GM21360 (cell line): ENCODE results near the gene DHRS1.
A peak's percentile ranks its signal among the peaks of the same experiment; 100 is the strongest.

ENCODE experiments used
- ATAC-seq: cut with Tn5 transposase; IDR thresholded peaks from one replicate; pipeline ENCODE4 v1.9.1; 2021; ENCODE audit warnings: mild to moderate bottlenecking, moderate library complexity; ENCODE audit not compliant: unreplicated experiment

The DHRS1 gene

DNA sequence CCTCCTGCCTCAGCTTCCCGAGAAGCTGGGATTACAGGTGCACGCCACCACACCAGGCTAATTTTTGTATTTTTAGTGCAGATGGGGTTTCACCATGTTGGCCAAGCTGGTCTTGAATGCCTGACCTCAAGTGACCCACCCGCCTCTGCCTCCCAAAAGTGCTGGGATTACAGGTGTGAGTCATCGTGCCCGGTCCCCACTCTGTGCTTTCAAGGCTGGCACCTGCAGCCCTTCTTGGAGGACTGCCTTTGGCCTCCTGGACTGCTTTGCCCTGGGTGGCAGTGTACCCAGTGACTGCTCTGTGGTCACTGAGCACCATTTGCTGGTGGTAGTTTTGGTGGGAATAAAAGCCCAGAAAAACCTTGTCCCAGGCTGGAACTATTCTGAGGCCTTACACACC lies 12.6 kb downstream of the DHRS1 start:
- no peak for ATAC-seq

GRCh38 chr14:24285351-24285750 lies 14.2 kb downstream of the DHRS1 start:
- no peak for ATAC-seq

DNA sequence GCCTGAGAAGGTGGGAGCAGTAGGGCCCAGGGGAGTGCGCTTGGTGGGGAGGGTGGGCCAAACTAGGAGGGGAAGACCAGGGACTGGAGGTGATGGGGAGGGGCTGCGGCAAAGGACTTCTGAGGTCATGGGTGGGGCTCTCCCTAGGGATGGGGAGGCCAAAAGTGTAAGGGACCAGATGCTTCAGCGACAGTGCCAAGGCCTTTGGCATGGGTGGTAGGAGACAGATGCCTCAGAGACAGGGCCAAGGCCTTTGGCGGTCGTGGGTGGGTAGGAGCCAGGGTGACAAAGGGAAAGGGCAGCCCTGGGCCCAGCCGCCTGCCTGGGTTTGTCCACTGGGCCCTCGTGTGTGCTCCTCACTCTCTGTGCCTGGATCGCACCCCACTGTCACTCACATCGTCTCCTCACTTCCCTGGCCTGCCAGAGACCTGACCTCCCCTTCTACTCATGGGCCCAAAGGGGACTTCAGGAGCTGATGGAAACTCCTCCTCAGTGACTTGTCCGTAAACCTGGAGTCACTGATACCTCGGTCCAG lies 15.0 kb downstream of the DHRS1 start:
- ATAC-seq, result no peak

GRCh38 chr14:24283796-24284460 lies 15.7 kb downstream of the DHRS1 start:
- ATAC-seq, result no peak

DNA sequence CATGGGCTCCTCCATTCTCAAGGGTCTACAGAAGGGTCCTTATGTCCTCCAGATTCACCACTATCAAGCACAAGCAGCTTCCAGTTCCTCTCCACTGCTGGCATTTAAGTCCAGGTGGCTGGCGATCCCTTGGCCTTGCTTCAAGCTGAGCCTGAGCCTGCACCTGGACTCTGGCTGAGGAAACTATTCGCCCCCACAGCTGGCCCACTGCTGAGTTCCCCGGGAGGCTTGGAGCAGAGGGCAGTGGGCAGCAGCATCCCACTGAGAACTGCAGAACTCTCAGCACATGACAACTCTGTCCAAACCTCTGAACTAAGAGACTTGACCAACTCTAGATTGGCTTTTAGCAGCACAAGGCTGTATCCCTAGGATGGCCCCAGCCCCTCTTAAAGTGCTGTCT lies 16.8 kb downstream of the DHRS1 start:
- no peak for ATAC-seq

DNA sequence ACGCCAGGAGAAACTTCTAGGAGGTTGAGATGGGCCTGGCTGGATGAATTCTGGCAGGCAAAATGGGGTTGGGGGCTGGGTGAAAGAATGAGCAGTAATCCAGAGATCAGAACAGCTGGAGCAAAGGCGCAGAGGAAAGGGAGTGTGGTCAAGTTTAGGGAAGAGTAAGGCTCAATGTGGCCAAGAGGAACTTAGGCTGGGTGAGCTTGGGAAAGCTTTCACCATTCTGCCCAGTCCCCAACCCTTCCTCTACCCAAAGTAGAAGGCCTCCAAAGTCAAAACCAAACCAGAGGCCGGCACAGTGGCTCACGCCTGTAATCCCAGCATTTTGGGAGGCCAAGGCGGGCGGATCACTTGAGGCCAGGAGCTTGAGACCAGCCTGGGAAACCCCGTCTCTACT lies 17.9 kb downstream of the DHRS1 start:
- no peak for ATAC-seq

DNA sequence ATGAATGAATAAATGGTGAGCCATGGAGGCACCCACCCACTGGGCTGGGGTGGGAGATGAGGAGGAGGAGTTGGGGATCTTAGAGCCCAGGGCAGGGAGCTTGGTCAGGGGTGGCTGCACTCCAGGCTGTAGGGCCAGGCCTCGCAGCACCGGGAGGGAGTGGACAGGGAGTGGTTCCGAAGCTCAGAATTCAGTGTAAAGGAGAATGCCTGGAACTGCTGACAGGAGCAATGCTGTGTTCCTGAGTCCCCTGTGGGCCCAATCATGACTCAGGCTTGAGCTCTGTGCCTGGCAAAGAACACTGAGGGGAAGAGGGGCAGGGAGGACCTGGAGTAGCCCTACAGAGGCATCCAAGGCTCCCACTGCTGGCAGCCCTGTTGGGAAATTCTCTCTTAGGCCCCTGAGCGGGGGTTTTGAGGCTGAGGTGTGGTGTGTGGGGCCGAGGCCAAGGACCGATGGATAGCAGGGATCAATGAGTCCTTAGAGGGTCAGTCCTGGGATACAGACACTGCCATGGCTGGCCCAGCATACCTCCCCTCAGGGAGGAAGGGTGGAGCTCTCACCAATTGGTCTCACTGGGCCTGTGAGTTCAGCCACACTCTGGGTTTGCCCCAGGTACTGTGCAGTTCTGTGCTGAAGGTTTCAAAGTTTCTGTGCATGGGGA lies 18.7 kb downstream of the DHRS1 start:
- ATAC-seq, result no peak

DNA sequence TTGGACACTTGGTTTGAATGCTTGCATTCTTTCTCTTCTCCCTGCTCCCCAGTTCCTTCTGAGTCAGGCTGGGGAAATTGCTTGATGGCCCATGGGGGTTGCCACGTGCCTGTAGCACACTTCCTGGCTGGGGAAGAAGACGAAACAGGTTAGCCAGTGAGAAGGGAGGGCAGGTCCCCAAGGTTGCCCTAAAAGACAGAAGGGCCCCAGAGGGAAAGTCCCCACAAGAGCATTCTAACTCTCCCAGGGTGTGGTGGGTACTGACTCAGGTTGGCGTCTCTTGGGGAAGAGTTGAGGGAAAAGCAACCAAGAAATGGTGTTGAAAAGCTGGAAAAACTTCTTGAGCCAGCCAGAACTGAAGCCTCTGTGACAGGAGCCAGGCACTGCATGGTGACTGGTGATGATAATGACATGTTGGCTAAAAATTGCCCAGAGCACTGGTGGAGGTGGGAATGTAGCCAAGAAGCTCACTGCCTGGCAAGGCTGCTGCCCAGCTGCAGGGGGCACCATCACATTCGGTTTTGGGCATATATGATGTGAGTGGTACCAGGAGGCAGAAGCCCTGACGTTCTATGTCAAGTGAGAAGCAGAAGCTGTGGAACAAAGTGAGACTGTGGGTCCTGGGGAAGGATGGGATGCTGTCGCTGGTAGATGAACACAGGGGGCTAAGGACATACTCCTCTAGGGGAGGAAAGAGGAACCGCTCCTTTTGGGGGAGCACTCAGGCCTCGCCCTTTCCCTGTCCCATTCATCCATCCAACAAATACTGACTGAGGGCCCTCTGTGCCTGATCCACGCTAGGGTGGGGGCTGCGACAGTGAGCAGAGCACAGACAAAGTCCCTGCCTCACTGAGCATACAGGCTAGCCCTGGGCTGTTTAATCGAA lies 20.0 kb downstream of the DHRS1 start:
- peak; percentile 55 for ATAC-seq

- no peak for ATAC-seq
Measured at GRCh38 chr14:24278424-24278823, 21.2 kb downstream of the DHRS1 start.

DNA sequence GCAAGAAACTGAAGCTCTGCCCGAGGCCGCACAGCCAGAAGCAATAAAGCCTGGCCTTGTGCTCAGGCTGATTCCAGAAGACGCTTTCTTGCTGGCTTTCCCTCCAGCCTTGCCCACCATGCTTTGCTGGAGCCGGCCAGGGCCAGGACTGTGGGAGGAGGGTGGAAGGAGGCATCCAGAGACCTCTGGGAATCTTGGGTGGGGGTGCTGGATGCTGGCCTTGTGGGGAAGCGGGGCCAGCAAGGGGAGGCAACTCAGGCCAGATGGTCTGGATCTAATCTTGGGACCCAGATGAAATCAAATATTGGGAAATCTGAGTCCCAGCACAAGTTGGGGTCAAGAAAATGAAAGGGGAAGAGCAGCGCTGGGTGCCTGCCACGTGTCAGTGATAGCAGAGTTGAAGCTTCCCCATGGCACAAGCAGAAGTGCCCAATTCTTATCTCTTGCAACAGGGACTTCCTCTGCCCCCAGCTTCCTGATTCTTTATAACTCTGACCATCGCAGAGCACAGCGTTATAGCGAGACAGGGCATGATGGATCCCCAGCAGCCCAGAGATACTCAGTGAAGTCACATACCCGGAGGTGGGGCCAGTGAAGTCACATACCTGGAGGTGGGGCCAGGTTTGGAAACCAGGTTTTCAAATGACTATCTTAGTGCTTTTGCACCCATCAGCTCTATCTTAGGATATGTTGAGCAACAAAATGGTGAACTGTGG lies 21.8 kb downstream of the DHRS1 start:
- no peak for ATAC-seq

DNA sequence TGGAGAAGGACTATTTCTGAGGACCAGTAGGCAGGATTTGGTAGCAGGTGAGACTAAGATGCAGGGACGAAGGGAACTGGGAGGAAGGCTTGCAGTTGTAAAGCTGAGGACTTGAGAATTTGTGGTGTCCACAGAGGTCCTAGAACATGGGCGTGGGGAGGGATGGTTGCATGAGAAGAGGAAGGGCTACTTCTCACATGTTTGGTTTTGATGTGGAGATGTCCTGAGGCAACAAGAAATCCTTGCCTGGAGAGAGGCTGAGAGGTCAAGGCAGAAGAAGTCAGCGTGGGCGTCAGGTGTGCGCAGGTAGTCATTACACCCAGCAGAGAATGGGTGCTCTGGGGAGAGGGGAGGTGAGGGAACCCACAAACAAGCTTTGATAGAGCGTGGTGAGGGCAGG lies 22.5 kb downstream of the DHRS1 start:
- no peak for ATAC-seq

GRCh38 chr14:24274101-24274543 lies 25.5 kb downstream of the DHRS1 start:
- peak; percentile 44 for ATAC-seq

GRCh38 chr14:24273422-24273998 lies 26.1 kb downstream of the DHRS1 start:
- no peak for ATAC-seq

DNA sequence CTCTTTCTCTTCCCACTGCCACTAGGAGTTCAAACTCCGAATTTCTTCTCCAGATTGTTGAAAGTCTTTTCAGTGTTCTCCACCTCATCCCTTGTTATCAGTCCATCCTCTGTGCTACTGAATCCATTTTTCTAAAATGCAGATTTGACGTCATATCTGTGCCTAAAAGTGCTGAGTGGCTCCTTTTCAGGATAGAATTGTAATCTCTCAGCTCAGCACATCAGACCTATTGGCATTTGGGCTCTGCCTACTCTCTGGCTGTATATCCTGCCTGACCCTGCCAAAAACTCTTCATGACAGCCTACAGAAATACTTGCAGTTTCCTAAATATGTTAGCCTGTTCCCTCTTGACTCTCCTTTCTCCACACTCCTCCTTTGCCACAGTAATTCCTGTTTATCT lies 27.1 kb downstream of the DHRS1 start:
- no peak for ATAC-seq

DNA sequence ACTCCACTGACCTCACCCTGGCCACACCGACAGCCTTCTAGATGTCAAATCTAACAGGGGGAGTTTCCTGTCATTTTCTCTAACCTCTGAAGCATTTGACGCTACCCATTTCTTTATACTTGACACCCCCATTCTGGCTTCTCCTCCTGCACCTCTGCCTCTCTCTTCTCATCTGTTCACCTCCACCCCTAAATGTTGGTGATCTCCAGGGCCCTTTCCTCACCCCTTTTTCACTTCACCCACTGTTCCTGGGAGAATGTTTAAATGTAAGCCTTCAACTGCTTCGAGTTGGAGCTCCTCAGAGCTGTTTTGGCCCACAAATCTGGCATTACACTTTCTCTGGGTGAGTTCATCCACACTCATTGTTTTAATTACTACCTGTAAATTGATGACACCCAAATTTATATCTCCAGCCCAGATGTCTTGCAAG lies 27.7 kb downstream of the DHRS1 start:
- ATAC-seq, result no peak

DNA sequence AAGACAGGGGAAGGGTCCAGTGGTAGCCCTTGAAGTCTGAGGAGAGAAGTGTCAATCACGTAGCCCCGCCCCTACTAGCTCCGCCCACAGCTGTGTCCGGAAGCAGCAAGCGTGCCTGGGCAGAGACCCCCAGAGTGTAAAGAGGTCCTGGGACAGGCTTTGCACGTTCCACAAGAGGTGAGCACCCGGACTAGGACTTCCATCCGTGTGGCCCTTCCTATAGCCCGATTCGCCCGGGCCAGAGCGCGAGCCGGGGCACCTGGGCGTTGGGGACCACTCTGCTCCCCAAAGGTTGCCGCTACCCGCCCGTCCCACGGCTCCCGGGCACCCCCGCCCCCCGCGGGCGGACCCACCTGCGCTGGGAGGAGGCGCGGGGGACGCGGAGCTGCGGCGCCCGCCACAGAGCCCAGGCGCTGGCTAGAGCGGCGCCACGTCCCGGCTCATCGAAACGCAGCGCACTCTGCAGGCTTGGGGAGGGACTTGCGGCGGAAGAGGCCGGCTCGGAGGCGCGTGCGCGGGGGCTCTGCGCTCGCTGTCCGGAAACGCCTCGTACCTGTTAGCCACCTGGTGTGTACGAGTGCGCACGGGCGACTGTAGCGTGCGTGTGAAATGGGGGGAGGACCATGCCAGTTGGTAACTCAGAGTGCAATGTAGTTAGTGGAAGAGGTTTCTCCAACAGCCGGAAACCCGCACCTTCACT lies 28.3 kb downstream of the DHRS1 start, which contains the start of gene RABGGTA:
TSS of gene RABGGTA (minus strand) at position 464 of the 700 bp plus-strand sequence. CDS start 482 bp downstream, outside the sequence.
- peak; percentile 78 for ATAC-seq

DNA sequence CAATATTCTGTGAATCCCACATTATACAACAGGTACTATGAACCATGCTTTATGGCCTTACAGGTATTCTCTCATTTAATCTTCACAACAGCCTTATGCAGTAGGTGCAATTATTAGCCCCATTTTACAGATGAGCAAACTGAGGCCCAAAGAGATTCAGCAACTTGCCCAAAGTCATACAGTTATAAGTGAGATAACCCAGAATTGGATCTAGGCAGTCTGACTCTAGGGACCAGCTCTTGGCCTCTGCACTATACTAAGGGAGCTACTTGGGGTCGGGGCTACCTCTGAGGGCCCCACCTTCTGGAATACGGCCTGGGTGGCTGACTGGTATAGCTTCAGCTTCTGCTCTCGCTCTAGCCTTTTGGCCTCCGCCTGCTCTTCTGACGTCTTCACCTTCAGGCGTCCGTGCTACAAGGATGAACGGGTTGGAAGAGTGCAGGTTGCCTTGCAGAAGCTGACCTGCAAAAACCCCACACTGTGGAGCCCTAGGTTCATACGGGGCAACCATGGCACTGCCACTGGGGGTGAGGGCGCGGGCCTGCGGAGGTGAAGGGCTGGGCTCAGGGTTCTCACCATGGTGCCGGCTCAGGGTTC lies 28.9 kb downstream of the DHRS1 start:
- no peak for ATAC-seq

GRCh38 chr14:24269910-24270536 lies 29.6 kb downstream of the DHRS1 start:
- ATAC-seq, result no peak

DNA sequence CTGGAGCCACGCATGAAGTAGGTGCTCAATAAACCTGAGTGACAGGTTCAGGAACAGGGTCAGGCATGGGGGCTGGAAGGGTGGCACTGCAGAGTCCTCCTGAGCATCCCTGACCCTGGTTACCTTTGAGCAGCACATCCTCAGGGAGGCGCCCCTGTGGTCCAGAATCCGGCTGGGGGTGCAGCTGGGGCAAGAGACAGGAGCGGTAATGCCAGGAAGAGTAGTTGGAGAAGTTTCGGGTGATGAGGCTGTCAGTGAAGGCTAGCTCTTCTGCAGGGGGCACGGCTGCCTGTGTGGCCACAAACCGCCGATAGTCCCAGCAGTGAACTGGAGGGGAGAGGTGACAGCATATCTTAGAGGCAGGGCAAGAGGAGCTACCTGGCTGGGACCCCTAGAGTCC lies 30.2 kb downstream of the DHRS1 start:
- no peak for ATAC-seq
